NCI-H2196 (cell line): ENCODE data around the gene DENND6B.
A peak's percentile ranks its signal among the peaks of the same experiment; 100 is the strongest.

Source experiments
- DNase-seq: peaks from one replicate; lab custom pipeline; 2025; ENCODE audit not compliant: unreplicated experiment; lab: John Stamatoyannopoulos, UW

Gene DENND6B

DNA sequence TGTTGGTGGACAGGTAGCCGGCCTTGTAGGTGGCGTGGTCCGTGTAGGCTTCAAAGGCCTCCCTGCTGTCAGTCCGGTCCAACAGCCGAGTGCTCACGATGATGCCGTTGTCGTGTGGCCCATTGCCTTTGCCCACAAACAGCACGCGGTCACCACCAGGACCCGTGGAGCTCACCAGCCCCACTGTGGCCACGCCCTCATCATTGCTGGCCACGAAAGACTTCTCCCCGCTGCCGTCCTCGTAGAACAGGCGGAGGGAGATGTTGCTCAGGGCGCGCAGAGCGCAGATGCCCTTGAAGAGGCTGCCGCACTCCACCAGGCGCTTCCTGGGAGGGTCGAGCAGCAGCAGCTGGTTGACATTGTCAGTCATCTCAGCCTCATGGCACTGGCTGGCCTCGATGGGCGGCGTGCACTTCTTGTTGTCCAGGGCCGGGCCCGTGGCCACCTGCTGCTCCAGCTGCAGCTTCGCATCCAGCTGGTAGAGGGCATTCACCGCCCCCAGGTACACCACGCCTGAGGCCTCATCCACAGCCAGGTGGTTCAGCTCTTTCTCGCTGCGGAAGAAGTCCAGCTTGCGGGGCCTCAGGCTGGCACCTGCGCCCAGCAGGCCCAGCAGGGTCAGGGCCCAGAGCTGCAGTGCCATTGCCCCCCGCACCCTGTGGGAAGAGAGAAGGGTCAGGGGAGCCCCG lies 36.7 kb downstream of the DENND6B start:
- no peak for DNase-seq

DNA sequence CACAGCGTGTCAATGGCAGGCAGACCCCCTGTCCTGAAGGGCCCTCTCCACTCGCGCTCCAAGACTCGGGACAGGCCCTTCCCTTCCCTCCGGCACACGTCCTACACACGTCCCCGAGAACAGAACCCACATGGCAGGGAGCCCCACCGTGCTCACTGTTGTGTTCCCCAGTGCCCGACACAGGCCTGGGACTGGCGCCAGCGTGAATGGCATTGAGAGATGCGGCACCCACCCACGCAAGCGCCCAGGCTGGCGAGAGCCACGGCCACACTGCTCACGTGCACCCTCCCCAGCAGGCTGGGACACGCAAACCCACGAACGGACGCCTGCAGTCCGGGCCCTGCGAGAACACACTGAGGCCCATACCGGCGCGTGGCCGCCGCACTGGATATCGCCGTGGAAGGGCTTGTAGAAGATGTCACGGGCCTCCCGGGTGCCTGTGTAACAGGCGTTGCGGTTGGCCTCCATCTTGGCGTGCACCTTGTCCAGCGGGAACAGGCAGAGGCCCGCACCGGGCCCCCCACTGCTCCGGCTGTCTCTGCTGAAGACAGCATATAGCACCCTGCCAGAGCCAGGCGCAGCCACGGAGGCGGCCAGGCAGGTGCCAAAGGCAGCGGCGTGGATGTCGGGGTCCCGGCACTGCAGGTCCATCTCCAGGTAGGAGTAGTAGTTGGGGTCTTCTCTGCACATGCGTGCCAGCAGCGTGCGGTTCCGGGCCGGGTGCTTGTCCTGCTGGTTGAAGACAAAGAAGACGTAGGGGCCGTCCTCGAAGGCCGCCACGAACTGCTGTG lies 37.5 kb downstream of the DENND6B start:
- no peak for DNase-seq

DNA sequence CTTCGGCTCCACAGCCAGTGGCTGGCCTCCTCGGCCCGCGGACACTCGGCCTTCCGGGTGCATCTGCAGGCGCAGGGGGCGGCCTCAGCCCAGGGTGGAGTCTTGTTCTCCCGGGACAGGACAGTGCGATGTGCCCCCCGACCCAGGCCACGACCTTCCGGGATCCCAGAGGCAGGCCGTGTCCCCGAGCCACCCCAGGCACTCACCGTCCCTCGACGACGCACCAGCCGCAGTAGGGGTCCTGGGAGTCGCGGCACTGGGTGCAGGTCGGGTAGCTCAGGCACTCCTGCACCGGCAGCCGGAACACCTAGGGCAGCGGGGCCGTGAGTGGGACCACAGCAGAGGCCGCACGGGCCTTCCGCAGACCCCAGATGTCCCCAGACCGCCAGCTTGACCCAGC lies 39.1 kb downstream of the DENND6B start:
- DNase-seq = no peak

DNA sequence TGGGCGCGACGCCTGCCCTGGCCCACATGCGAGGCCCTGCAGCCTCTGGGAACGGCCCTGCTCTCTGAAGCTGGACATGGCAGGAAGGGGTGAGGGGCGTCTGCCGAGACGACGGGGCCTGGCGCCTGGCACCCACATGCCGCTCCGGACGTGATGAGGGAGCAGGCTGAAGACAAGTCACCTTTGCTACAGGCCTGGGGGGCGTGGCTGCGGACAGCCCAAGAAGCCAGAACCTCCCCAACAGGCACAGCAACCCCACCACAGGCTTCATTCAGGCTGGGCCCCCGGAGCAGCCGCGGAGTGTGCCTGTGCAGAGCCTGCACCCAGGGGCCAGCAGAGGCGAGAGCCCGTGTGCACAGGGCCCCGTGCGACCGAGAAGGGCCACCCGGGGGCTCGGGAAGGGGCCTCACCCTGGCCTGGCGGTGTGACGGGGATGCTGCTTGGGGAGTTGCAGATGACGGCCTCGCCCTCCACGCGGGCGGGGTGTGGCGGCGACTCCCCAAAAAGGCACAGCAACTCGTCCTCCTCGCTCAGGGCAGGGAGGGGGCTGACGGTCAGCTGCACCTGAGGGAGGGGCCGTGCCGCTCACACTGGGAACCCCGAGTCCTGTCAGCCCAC lies 40.0 kb downstream of the DENND6B start:
- no peak for DNase-seq

DNA sequence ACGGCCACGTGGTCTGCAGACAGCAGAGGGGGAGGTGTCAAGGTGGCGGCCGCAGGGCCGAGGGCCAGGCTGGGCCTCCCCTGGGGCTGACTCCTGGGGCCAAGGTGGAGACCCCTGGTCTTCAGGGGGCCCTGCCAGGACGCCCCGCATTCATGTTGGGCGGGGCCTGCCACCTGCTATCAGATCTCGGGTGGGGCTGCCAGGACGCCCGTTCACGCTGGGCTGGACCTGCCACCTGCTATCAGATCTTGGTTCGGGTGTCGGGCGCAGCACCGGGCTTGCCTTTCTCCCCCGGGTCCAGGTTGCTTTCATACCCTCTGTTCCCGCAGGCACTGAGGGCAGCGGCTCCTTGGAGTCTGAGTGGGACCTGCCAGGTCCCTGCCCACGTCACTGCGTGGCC lies 40.5 kb downstream of the DENND6B start:
- DNase-seq = no peak

DNA sequence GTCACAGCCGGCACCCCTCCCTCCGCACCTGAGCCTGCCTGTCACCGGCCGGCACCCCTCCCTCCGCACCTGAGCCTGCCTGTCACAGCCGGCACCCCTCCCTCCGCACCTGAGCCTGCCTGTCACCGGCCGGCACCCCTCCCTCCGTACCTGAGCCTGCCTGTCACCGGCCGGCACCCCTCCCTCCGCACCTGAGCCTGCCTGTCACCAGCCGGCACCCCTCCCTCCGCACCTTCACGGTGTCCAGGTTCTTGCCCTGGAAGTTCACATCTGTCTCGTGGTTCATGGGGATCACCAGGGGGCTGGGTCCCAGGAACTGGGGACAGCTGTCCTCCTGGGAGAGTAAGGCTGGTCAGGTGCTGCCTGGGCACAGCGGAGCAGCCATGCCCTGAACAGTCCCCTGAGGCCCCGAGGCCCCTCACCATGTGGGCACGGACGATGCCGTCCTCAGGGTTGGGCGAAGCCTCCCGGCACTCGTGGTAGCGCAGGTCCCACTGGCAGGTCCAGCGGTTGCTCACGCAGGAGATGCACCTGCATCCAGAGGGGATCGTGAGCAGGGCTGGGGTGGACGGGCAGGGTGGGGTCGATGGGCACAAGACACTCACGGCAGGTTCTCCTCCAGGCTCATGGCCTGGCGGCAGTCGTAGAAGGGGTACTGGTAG lies 41.1 kb downstream of the DENND6B start:
- DNase-seq = no peak

DNA sequence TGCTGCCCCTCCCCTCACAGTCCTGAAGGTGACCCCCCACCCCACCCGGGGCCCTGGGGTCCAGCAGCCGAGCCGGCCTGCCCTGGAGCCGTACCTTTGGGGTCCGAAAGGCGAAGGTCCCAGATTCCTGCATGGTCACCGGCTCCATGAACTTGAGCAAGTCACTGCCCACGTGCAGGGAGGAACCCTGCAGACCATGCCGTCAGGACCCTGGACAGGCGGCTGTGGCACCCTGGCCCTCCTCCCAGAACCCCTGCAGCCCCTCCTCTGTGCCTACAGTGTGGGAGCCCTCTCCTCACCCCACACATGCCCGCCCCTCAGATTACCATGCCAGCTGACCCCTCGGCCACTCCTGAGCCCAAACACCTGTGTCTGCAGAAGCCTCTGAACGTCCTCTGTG lies 42.3 kb downstream of the DENND6B start:
- DNase-seq = no peak

DNA sequence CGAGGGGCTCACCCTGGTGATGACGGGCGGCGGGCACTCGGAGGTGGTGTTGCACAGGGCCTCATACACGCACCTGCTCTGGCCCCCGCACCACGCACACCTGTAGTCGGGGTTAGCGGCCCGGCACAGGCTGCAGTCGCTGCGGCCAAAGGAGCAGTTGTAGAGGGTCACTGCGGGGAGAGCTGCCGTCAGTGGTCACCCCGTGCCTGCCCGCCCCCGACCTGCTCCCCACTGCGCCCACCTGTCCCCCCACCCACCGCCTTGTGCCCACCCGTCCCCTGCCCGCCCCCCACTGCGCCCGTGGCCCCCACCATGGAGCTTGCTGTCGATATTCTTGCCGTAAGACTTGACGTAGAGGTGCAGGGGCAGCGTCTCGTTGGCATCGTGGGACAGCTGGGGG lies 43.0 kb downstream of the DENND6B start:
- DNase-seq = no peak

DNA sequence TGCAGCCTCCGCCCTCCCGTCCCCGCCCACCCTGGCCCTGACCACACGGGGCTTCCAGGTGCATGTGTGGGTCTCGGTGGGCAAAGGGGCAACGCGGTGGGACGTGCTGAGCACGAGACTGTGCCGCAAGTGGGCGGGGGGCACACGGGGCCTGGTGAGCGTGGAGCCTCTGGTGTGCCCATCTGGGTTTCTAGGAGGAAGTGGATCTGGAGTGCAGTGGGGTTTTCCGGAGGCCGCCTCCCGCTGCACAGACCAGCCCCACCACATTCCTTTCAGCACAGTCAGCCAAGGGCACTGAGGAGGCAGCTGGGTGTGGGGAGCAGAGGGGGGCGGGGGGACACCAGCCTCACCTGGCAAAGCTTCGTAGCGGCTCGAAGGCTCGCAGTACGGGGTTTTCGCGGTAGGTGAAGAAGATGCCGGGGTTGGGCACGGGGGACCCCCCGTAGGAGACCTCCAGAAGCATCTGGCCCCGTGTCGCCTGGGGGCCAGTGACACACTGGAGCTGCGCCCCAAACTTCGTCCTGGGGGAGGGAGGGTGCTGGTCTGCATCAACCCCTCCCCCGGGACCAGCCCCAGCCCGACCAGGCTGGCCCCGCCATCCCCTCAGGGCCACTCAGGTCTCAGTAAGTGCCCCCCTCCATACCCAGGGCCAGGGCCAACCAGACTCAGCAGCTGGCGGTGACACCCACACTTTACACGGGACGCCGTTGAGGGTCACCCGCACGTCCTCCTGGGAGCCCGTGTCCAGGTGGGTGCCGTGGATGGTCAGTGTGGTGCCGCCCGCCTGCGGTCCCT lies 44.3 kb downstream of the DENND6B start:
- no peak for DNase-seq

DNA sequence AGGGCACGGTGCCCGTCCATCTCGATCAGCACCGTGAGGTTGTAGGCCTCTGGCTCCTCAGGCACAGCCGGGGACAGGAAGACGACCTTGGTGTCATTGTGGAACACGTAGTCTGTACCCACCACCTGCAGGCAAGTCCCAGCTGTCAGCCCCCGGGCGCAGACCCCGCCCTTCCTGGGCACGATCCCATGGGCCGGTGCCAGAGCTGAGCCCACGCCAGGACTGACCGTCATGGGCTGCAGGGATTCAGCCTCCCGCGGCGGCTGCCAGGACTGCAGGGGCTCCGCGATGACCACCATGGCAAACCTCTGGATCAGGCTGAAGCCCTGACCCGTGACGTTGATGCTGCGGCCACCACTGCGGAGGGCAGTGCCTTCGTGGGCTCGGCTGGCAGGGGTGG lies 44.9 kb downstream of the DENND6B start:
- no peak for DNase-seq

DNA sequence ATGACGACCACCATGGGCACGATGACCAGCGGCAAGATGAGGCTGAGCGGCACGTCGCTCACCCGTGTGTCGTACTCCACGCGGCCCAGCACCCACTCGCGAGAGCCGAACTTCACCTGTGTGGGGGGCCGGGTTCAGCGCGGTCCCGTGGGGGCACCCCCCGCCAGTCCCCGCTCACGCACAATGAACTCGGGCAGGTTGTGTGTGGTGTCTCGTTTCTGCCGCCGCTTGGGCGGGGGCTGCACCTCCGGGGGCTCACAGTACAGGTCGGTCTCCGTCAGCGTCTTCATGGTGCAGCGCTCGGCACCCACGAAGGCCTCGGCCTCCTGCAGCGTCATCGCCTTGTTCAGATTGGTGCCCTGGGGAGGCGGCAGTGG lies 45.4 kb downstream of the DENND6B start:
- DNase-seq = no peak

DNA sequence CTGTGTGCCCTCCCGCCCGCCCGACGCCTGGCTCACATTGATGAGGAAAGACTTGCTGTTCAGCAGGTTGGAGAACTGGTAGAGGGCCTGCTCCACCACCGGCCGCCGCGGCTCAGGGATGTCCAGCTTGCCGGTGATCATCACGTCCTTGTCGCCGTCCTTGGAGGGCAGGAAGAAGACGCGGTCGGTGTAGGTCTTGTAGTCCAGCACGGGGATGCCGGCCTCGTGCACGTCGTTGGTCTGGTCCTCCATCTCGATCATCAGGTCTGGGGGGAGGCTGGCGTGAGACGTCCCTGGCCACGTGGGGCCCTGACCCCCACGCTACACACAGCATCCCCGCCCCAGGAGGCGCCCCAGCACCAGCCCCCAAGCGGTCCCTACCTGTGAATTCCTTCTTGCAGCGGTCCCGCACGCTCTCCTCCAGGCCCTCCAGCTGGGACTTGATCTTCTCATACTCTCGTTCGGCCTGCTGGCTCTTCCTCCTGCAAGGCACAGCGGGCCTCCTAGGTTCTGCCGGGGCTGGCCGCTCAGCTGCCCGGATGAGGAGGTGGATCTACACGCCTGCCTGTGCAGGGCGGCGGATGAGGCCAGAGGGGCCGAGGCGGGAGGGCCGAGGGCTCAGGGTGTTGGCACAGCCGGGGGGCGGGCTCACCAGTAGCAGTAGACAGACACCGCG lies 46.0 kb downstream of the DENND6B start:
- no peak for DNase-seq

DNA sequence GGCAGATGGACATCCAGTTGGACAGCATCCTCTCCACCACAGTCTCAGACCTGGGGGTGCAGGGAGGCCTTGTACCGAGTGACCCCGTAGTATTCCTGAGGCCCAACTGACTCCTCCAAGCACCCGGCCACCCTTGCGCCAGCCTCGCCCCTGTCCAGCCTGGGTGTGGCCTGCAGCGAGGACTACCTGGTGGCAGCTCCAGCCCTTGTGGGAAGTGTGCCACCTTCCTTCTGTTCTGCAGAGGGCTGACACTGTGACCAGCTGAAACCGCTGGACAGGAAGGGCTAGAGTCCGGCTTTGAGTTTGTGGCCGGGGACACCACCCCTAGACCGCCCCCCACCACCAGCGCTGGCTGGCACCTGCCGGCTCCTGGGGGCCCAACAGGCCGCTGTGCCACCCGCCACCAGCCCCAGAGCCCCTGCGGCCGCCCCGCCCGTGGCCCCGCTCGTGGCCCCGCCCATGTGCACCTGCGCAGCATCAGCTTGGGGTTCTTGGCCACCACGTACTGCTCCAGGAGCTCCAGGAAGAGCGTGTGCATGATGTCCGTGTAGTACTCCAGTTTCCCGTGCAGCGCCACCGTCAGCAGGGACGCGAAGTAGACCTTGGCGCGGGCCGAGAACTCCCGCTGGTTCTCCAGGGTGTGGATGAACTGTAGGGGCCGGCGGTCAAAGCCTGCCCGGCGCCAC lies 46.6 kb downstream of the DENND6B start:
- no peak for DNase-seq

DNA sequence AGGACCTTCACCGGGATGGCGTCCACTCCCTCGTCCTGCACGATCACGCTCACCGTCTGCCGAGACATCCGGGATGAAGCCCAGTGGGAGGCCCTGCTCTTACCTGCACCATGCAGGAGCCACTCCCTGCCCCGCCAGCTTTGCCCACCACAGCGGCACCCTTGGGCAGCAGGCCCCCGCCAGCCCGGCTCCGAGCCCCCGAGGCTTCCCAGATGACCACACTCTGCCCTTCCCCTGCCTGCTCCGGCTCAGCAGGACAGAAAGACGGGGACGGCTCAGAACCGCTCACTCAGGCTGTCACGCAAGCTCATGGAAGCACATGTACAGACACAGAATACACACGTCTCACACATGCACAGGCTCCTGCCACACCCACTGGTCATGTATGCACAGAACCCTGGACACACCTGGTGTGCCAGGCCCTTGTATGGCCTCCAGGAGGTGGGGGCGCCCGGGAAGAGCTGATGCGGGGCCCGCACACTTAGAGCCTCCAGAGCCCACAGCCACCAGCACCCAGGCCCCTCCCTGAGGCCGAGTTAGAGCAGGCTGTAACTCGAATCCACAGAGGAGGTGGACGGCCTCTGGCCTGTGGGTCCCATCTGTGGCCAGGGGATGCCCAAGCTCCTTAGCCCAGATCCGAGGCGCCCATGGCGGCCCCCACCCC lies 47.7 kb downstream of the DENND6B start:
- DNase-seq = no peak

DNA sequence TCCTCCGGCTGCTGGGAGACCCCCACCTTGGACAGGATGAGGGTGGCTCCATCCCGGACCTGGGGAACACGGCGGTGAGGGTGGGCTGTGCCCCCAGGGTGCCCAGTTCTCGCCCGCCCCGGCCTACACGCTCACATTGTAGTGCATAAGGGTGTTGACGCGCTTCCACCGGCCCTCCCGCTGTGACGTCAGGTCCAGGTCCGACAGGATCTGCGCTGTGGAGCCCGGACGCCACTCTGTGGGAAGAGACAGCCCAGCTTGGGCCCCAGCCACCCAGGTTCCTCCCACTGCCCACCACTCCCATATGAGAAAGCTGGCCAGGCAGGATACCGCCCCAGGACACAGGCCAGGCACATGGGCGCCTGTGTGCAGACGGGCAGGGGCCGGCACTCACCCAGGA lies 48.4 kb downstream of the DENND6B start:
- DNase-seq = no peak

DNA sequence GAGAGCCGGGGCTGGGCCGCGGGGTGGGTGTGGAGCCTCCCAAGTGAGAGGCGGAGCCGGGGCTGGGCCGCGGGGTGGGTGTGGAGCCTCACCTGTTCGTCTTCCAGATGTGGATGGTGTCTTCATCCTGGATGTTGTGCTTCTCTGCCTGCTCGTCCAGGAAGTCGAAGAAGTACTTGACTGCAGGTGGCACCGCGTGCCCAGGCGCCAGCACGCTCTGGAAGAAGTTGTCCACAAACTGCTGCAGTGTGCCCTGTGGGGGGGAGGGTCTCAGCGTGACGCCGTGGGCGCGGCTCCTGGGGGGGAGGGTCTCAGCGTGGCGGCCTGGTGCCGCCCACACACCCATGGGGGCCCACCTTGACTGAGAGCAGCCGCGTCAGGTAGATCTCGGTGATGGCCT lies 49.1 kb downstream of the DENND6B start:
- no peak for DNase-seq

DNA sequence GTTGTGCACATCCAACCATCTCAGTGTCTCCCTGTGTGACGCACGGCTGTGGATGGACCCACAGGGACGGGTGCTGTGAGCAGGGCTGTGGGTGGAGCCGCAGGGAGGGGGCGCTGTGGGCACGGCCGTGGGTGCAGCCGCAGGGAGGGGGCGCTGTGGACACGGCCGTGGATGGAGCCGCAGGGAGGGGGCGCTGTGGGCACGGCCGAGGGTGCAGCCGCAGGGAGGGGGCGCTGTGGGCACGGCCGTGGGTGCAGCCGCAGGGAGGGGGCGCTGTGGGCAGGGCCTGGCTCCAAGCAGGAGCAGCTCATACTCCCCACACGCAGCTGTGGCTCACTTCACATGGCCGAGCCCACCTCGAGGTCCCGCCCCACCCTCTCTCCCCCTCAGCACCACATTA lies 50.7 kb downstream of the DENND6B start:
- DNase-seq = peak; percentile 7

DNA sequence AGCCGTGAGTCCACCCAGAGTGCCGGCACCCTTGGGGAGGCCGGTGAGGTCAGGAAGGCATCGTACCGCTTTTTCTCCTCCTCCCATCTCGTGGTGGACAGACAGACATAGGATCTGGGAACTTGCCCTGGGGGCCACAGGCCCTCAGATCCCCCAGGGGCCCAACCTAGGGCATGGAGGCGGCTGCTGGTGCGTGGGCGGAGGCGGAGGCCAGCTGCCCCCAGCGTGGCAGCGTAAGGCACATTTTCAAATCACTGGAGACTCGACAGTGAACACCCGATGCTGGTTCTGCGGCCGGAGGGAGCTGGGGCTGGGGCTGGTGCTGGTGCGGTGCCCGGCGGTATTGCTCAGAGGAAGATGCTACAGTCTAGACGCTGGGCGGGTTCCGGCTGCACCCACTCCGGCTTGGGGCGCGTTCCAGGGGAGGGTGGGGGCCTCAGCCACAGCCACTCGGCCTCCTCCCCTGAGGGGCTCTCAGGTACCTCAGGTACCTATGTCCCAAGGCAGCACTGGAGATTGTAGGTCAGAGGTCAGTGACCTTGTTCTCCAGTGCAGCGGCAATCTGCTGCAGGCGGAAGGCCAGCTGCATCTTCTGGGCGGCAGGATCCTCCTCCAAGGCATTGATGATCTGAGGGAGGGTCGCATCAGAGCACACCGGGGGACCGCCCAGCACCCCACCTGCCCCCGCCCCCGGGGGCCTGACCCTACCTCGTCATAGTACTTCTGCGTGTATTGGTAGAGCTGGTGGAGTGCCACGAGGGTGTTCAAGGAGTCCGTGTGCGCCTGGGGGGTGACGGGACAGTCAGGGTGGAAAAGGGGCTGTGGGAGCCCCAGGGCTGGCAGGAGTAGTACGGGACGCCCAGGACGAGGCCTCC lies 51.4 kb downstream of the DENND6B start:
- DNase-seq = no peak
